Measurements from ENCODE around the gene AGK.

DNA sequence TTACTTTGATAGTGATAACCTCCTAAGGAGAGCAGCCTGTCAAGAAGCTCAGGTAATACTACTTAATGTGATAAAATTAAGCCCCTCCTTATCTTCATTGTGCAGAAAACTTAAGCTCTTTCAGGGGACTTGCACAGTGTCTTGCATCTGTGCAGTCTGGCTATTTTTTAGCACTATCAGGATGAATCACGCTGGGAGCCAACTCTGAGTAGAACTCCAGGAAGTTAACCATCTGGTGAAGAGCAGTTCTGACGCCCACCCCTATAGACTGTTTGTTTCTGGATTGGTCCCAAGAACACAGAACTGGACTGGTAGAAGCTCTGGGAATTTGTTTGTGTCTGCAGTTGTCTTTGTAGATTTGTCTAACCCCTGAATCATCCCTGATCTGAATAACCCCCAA, 41.9 kb downstream of the AGK start:
- TF ChIP-seq ZNF274 (IDR thresholded peaks at IDR 0.05; ENCODE audit: low read depth, low read length): no peak
- TF ChIP-seq SUZ12 (IDR thresholded peaks at IDR 0.05; ENCODE audit: extremely low read depth, insufficient read depth, insufficient read length): no peak
- no peak for TF ChIP-seq YY1 (IDR thresholded peaks at IDR 0.05; ENCODE audit: insufficient read depth, insufficient read length)
